Measurements from ENCODE around the gene SUPT16H. TPM values are rescaled to one million over a fixed set of nuclear protein-coding genes. Genes with fewer than 3 reads are reported as not detected.
A peak's percentile ranks its signal among the peaks of the same experiment; 100 is the strongest.
"Not testable (repeated sequence)": the region's sequence is repeated elsewhere in the genome, so short reads cannot be mapped to it uniquely, and the experiment has no call there.

Gene SUPT16H
- total RNA-seq, 2 experiments from 2014 or later = 119 to 121 TPM

GRCh38 chr14:21385188-21385904, 1.5 kb upstream of the SUPT16H start:
- Mint-ChIP-seq H3K36me3 (peaks cover 31% of the 10 kb centered on the region), H3K4me1 (peaks cover 29% of the 10 kb centered on the region), H3K27me3 (no peaks in the 10 kb centered on the region), H3K4me3 (peak overlapping the region; percentile 100), H3K27ac (peak overlapping the region; percentile 100), H3K9me3 (no peaks in the 10 kb centered on the region)
- ATAC-seq (ENCODE audit: low read depth) (no peak), DNase-seq (no peak)
- POLR2A ChIA-PET = interaction anchor here (0.6 to 1.6 kb wide), 5 partner anchors 16 to 120 kb away, joined by 3 to 7 read pairs (median 4); no protein-coding TSS in a partner anchor

- POLR2A ChIA-PET = interaction anchor here (0.6 to 1.6 kb wide), 10 partner anchors 16 to 126 kb away, joined by 3 to 7 read pairs (median 4); partner anchors contain the start of gene METTL3
- DNase-seq (no peak), ATAC-seq (ENCODE audit: low read depth) (peak; percentile 53)
- Mint-ChIP-seq H3K36me3 (peaks cover 30% of the 10 kb centered on the region), H3K27me3 (no peaks in the 10 kb centered on the region), H3K4me1 (peaks cover 33% of the 10 kb centered on the region), H3K9me3 (no peaks in the 10 kb centered on the region), H3K27ac (peak overlapping the region; percentile 100), H3K4me3 (peak overlapping the region; percentile 100)
Observed at GRCh38 chr14:21384494-21384851, 654 bp upstream of the SUPT16H start.

GRCh38 chr14:21382886-21383847, 652 bp downstream of the SUPT16H start:
- Mint-ChIP-seq H3K4me3 (peak overlapping the region; percentile 100), H3K36me3 (peaks cover 26% of the 10 kb centered on the region), H3K9me3 (no peaks in the 10 kb centered on the region), H3K4me1 (peaks cover 36% of the 10 kb centered on the region), H3K27me3 (no peaks in the 10 kb centered on the region), H3K27ac (peak overlapping the region; percentile 100)
- DNase-seq (peak; percentile 66), ATAC-seq (ENCODE audit: low read depth) (peak; percentile 40)
- POLR2A ChIA-PET = interaction anchor here (0.8 to 1.5 kb wide), 5 partner anchors 54 to 151 kb away, joined by 3 to 8 read pairs (median 3); partner anchors contain the start of gene CHD8

GRCh38 chr14:21382095-21382494, 1.7 kb downstream of the SUPT16H start:
- no peak for ATAC-seq (ENCODE audit: low read depth)
- H3K4me3 Mint-ChIP-seq = peak overlapping the region; percentile 78
- H3K27me3 Mint-ChIP-seq = no peaks in the 10 kb centered on the region
- H3K27ac Mint-ChIP-seq = peak overlapping the region; percentile 71
- H3K36me3 Mint-ChIP-seq = peaks cover 30% of the 10 kb centered on the region
- no peaks in the 10 kb centered on the region for H3K9me3 Mint-ChIP-seq
- no peak for DNase-seq
- peaks cover 36% of the 10 kb centered on the region for H3K4me1 Mint-ChIP-seq
- POLR2A ChIA-PET = interaction anchor here (1.1 to 1.5 kb wide), 2 partner anchors 55 to 117 kb away, joined by 4 to 8 read pairs; no protein-coding TSS in a partner anchor

- Mint-ChIP-seq H3K9me3 (no peaks in the 10 kb centered on the region), H3K4me1 (peaks cover 31% of the 10 kb centered on the region), H3K27me3 (no peaks in the 10 kb centered on the region), H3K36me3 (peaks cover 24% of the 10 kb centered on the region), H3K27ac (peak overlapping the region; percentile 5), H3K4me3 (no peak overlapping the region)
- ATAC-seq (ENCODE audit: low read depth) = no peak
- POLR2A ChIA-PET = no interaction called here
- no peak for DNase-seq
Observed at GRCh38 chr14:21379338-21379737, 4.5 kb downstream of the SUPT16H start.

- Mint-ChIP-seq H3K4me1 (peaks cover 6% of the 10 kb centered on the region), H3K36me3 (peaks cover 33% of the 10 kb centered on the region), H3K4me3 (no peak overlapping the region), H3K27me3 (no peaks in the 10 kb centered on the region), H3K27ac (no peak overlapping the region), H3K9me3 (no peaks in the 10 kb centered on the region)
- POLR2A ChIA-PET = no interaction called here
- DNase-seq (no peak), ATAC-seq (ENCODE audit: low read depth) (no peak)
Observed at GRCh38 chr14:21373980-21374379, 9.8 kb downstream of the SUPT16H start.

- DNase-seq; H3K9me3 Mint-ChIP-seq; H3K27me3 Mint-ChIP-seq; POLR2A ChIA-PET; H3K4me3 Mint-ChIP-seq; ATAC-seq (ENCODE audit: low read depth); H3K27ac Mint-ChIP-seq; H3K4me1 Mint-ChIP-seq: not testable (repeated sequence)
- peaks cover 38% of the 10 kb centered on the region for H3K36me3 Mint-ChIP-seq
Observed at GRCh38 chr14:21372814-21373213, 11.0 kb downstream of the SUPT16H start.

- Mint-ChIP-seq H3K4me3 (no peak overlapping the region), H3K9me3 (no peaks in the 10 kb centered on the region), H3K36me3 (peaks cover 37% of the 10 kb centered on the region), H3K27ac (no peak overlapping the region), H3K4me1 (peaks cover 4% of the 10 kb centered on the region), H3K27me3 (no peaks in the 10 kb centered on the region)
- no peak for DNase-seq
- no peak for ATAC-seq (ENCODE audit: low read depth)
- POLR2A ChIA-PET = no interaction called here
Observed at GRCh38 chr14:21369949-21370679, 13.7 kb downstream of the SUPT16H start.

- no peak for ATAC-seq (ENCODE audit: low read depth)
- peaks cover 45% of the 10 kb centered on the region for H3K36me3 Mint-ChIP-seq
Observed at GRCh38 chr14:21367582-21368144, 16.2 kb downstream of the SUPT16H start.

GRCh38 chr14:21356511-21356910, 27.3 kb downstream of the SUPT16H start:
- Mint-ChIP-seq H3K36me3 (peaks cover 64% of the 10 kb centered on the region), H3K27me3 (no peaks in the 10 kb centered on the region), H3K4me3 (no peak overlapping the region), H3K9me3 (no peaks in the 10 kb centered on the region), H3K4me1 (peaks cover 10% of the 10 kb centered on the region), H3K27ac (no peak overlapping the region)
- POLR2A ChIA-PET = interaction anchor here (0.6 kb wide), 1 partner anchor 76 kb away, joined by 4 read pairs; no protein-coding TSS in a partner anchor
- ATAC-seq (ENCODE audit: low read depth) = no peak
- DNase-seq = no peak

More at GRCh38 chr14:21367582-21368144, 16.2 kb downstream of the SUPT16H start:
- Mint-ChIP-seq H3K4me1 (peaks cover 3% of the 10 kb centered on the region), H3K9me3 (no peaks in the 10 kb centered on the region), H3K27me3 (no peaks in the 10 kb centered on the region), H3K4me3 (no peak overlapping the region), H3K27ac (peak overlapping the region; percentile 21)
- no peak for DNase-seq
- POLR2A ChIA-PET = interaction anchor here (0.9 kb wide), 1 partner anchor 17 kb away, joined by 3 read pairs; no protein-coding TSS in a partner anchor

- Mint-ChIP-seq H3K27ac (peak overlapping the region; percentile 62), H3K36me3 (peaks cover 52% of the 10 kb centered on the region), H3K4me1 (peaks cover 10% of the 10 kb centered on the region), H3K9me3 (no peaks in the 10 kb centered on the region), H3K27me3 (peaks cover 2% of the 10 kb centered on the region), H3K4me3 (no peak overlapping the region)
- ATAC-seq (ENCODE audit: low read depth) (no peak), DNase-seq (no peak)
- POLR2A ChIA-PET = no interaction called here
Observed at GRCh38 chr14:21352587-21352986, 31.2 kb downstream of the SUPT16H start.

GRCh38 chr14:21350539-21350938, 33.3 kb downstream of the SUPT16H start:
- ATAC-seq (ENCODE audit: low read depth) = no peak
- DNase-seq = no peak
- POLR2A ChIA-PET = no interaction called here
- H3K4me3 Mint-ChIP-seq = no peak overlapping the region
- peaks cover 2% of the 10 kb centered on the region for H3K27me3 Mint-ChIP-seq
- H3K27ac Mint-ChIP-seq = no peak overlapping the region
- peaks cover 5% of the 10 kb centered on the region for H3K4me1 Mint-ChIP-seq
- H3K9me3 Mint-ChIP-seq = no peaks in the 10 kb centered on the region
- peaks cover 40% of the 10 kb centered on the region for H3K36me3 Mint-ChIP-seq

Data from activated naive CD8-positive, alpha-beta T cell treated with anti-CD3 and anti-CD28 coated beads, Interleukin-2, amount 10 ng/mL, durations not matched to agents 7 days and 5 days (primary cell).